K562 (cell line): Measurements from ENCODE around the gene FTSJ1. TPM values are rescaled to one million over a fixed set of nuclear protein-coding genes. Genes with fewer than 3 reads are reported as not detected.

Experiments used
- CEBPZ ChIP-seq: fragments of 150-350 bp; IDR thresholded peaks from 2 replicates; pipeline ENCODE4 v1.6.1; 2014; ENCODE audit warnings: low read depth, mild to moderate bottlenecking, low read length, borderline replicate concordance
- EGR1 ChIP-seq: fragments of 450-650 bp; conservative IDR thresholded peaks from 2 replicates; pipeline ENCODE4 v1.6.1; 2017; ENCODE audit warnings: mild to moderate bottlenecking
- ETV5 ChIP-seq: sonication (generic); formaldehyde crosslinking; IDR thresholded peaks from 2 replicates; pipeline ENCODE4 v1.4.0; 2020; ENCODE audit warnings: low read depth, mild to moderate bottlenecking, missing genetic modification reagents
- FOXA1 ChIP-seq: fragments of 450-650 bp; IDR thresholded peaks from 2 replicates; pipeline ENCODE4 v1.6.1; 2016; ENCODE audit warnings: mild to moderate bottlenecking, borderline replicate concordance
- FOXJ3 ChIP-seq: sonication (generic); formaldehyde crosslinking; IDR thresholded peaks from 2 replicates; pipeline ENCODE4 v1.4.0; 2020; ENCODE audit warnings: mild to moderate bottlenecking, missing genetic modification reagents
- GABPB2 ChIP-seq: fragments of 250-450 bp; sonication (Bioruptor Pico); conservative IDR thresholded peaks from 2 replicates; pipeline ENCODE4 v1.5.1; 2021; ENCODE audit warnings: mild to moderate bottlenecking
- GTF2F1 ChIP-seq: IDR thresholded peaks from 2 replicates; pipeline ENCODE4 v1.6.1; 2011; ENCODE audit warnings: low read depth, low read length, improper control_type of control experiment
- HMBOX1 ChIP-seq: sonication (generic); IDR thresholded peaks from 2 replicates; pipeline ENCODE4 v1.6.1; 2016
- NCOA4 ChIP-seq: fragments of 450-650 bp; IDR thresholded peaks from 2 replicates; pipeline ENCODE4 v1.6.1; 2018; ENCODE audit warnings: mild to moderate bottlenecking; ENCODE audit not compliant: partially characterized antibody
- PRDM10 ChIP-seq: fragments of 450-650 bp; IDR thresholded peaks from 2 replicates; pipeline ENCODE4 v1.6.1; 2018; ENCODE audit not compliant: partially characterized antibody
- SIN3A ChIP-seq, 2 experiments: fragments of 150-350 bp in 1 of 2; IDR thresholded peaks; 2 replicates each; pipeline ENCODE4 v1.6.1; 2011 to 2016; ENCODE audit warnings: borderline replicate concordance in 2 of 2, low read depth in 2 of 2, low read length in 2 of 2, mild to moderate bottlenecking in 2 of 2, moderate library complexity in 2 of 2; ENCODE audit not compliant: control insufficient read depth in 1 of 2
- TFE3 ChIP-seq: fragments of 450-650 bp; formaldehyde crosslinking; IDR thresholded peaks from 2 replicates; pipeline ENCODE4 v1.4.0; 2020; ENCODE audit warnings: mild to moderate bottlenecking, mixed read lengths
- ZBTB49 ChIP-seq: sonication (generic); formaldehyde crosslinking; IDR thresholded peaks from 2 replicates; pipeline ENCODE4 v1.8.0; 2022; ENCODE audit warnings: missing genetic modification reagents, mild to moderate bottlenecking, borderline replicate concordance
- ZNF764 ChIP-seq: fragments of 250-450 bp; sonication (Bioruptor Pico); IDR thresholded peaks from 2 replicates; pipeline ENCODE4 v1.4.0; 2020; ENCODE audit warnings: low read depth, mild to moderate bottlenecking, moderate library complexity
- polyA plus RNA-seq, 8 experiments: library from polyadenylated mRNA; depleted of rRNA in 4 of 8; stranded (reverse) in 5 of 8; unstranded in 3 of 8; fragments of >200 nt; fragmentation: Nextera tagmentation in 2 of 8; fragmentation: Illumina TruSeq in 1 of 8; extraction: Ambion mirVana in 2 of 8; extraction: Trizol in 1 of 8; gene quantifications; 2 replicates each; pipeline versions ENCODE4 v1.2.1 to v1.2.3, GENCODE V29; 2011 to 2014; ENCODE audit warnings: inconsistent platforms in 1 of 8, missing spikeins in 1 of 8
- total RNA-seq, 7 experiments: library from RNA; depleted of rRNA in 6 of 7; stranded (reverse); fragments of >200 nt in 6 of 7; fragmentation: Illumina TruSeq in 2 of 7; extraction: Trizol in 2 of 7; gene quantifications; 2 replicates each; pipeline versions ENCODE4 v1.2.1 to v1.2.3, GENCODE V29; 2011 to 2021; ENCODE audit warnings: low replicate concordance in 1 of 7

The FTSJ1 gene
- total and polyA plus RNA-seq, 9 of the 15 experiments (the other 6 are each of a cell fraction or from before 2014, with no cell fraction given) = 12.2 to 95.6 (median 71.6) TPM

GRCh38 chrX:48475774-48476577 is at the start of gene FTSJ1 (continued):
- no peak; a peak in 2 of 4 replicates for TF ChIP-seq SIN3A (IDR thresholded peaks at IDR 0.05; ENCODE audit: borderline replicate concordance in 2 of 2, control insufficient read depth in 1 of 2, low read depth in 2 of 2, low read length in 2 of 2)
- TF ChIP-seq FOXJ3 (CRISPR knock-in tag) = no peak
- TF ChIP-seq FOXA1 = no peak
- no peak for TF ChIP-seq HMBOX1
- no peak for TF ChIP-seq GTF2F1
- TF ChIP-seq GABPB2 (CRISPR knock-in tag) = no peak
- TF ChIP-seq ETV5 = peak; percentile 66; the same call in 1 of the 2 replicates
- no peak for TF ChIP-seq NCOA4
- peak; percentile 51 for TF ChIP-seq PRDM10
- no peak for TF ChIP-seq ZBTB49
- no peak; the same call in 1 of the 2 replicates for TF ChIP-seq EGR1
- TF ChIP-seq CEBPZ = no peak
- TF ChIP-seq ZNF764 (CRISPR knock-in tag) = no peak
- TF ChIP-seq TFE3 (CRISPR knock-in tag) = no peak
